H1 (cell line): ENCODE data around the gene DDB1. TPM values are rescaled to one million over a fixed set of nuclear protein-coding genes. Genes with fewer than 3 reads are reported as not detected.

Experiments
- CHD2 ChIP-seq: IDR thresholded peaks from 2 replicates; pipeline ENCODE4 v1.6.1; 2012; ENCODE audit warnings: low read length, improper control_type of control experiment
- EP300 ChIP-seq, 2 experiments: IDR thresholded peaks; 1 replicate in 1 of 2; 2 replicates in 1 of 2; pipeline ENCODE4 v1.6.1; 2011 to 2012; ENCODE audit warnings: low read depth in 2 of 2, low read length in 2 of 2, mild to moderate bottlenecking in 2 of 2, borderline replicate concordance in 1 of 2, inconsistent platforms in 1 of 2, moderate library complexity in 1 of 2
- EZH2 ChIP-seq: fragments of 200-600 bp; sonication (generic); IDR thresholded peaks from 2 replicates; pipeline ENCODE4 v1.7.1; 2012; ENCODE audit warnings: low read depth, mild to moderate bottlenecking, moderate library complexity, low read length, inconsistent platforms; ENCODE audit not compliant: severe bottlenecking
- GABPA ChIP-seq: IDR thresholded peaks from 2 replicates; pipeline ENCODE4 v1.6.1; 2011; ENCODE audit warnings: mild to moderate bottlenecking, low read length, moderate library complexity, borderline replicate concordance; ENCODE audit not compliant: insufficient read depth
- RAD21 ChIP-seq, 2 experiments: IDR thresholded peaks in 1 of 2; conservative IDR thresholded peaks in 1 of 2; 2 replicates each; pipeline ENCODE4 v1.6.1; 2011; ENCODE audit warnings: low read depth in 2 of 2, low read length in 2 of 2, improper control_type of control experiment in 1 of 2, inconsistent platforms in 1 of 2, mild to moderate bottlenecking in 1 of 2, moderate library complexity in 1 of 2
- RBBP5 ChIP-seq: IDR thresholded peaks from 2 replicates; pipeline ENCODE4 v1.7.1; 2012; ENCODE audit warnings: low read depth, mild to moderate bottlenecking, inconsistent platforms, low read length, moderate library complexity, borderline replicate concordance
- SIN3A ChIP-seq, 2 experiments: IDR thresholded peaks in 1 of 2; conservative IDR thresholded peaks in 1 of 2; 2 replicates each; pipeline ENCODE4 v1.6.1; 2011 to 2012; ENCODE audit warnings: low read length in 2 of 2, improper control_type of control experiment in 1 of 2, low read depth in 1 of 2, mild to moderate bottlenecking in 1 of 2
- TAF1 ChIP-seq: IDR thresholded peaks from 2 replicates; pipeline ENCODE4 v1.6.1; 2011; ENCODE audit warnings: mild to moderate bottlenecking, low read depth, low read length
- TCF12 ChIP-seq: IDR thresholded peaks from 2 replicates; pipeline ENCODE4 v1.6.1; 2011; ENCODE audit warnings: low read depth, mild to moderate bottlenecking, low read length
- polyA plus RNA-seq, 7 experiments: library from polyadenylated mRNA; depleted of rRNA in 3 of 7; stranded (reverse) in 5 of 7; unstranded in 2 of 7; fragments of >200 nt in 5 of 7; fragments of 200-250 nt in 2 of 7; gene quantifications; 1 replicate in 5 of 7; 2 replicates in 1 of 7; 4 replicates in 1 of 7; pipeline versions ENCODE4 v1.2.1 to v1.2.3, GENCODE V29; 2011 to 2013; ENCODE audit warnings: missing spikeins in 2 of 7, mixed read lengths in 2 of 7
- total RNA-seq: library from RNA; stranded (reverse); fragmentation: NEBNext Ultra II Directional; extraction: Animal tissue kit (Norgen Biotek cat#: 25700); gene quantifications from 2 replicates; pipeline ENCODE4 v1.2.1, GENCODE V29; 2021
- TF ChIP-seq, protein P1 (sequence below): IDR thresholded peaks from 2 replicates; pipeline ENCODE4 v1.6.1; 2012; ENCODE audit warnings: low read length, inconsistent platforms

The DDB1 gene
- total and polyA plus RNA-seq, 2 of the 8 experiments (the other 6 are each of a cell fraction or from before 2014, with no cell fraction given) = 275 to 306 TPM

- TF ChIP-seq EZH2 (no peak), GABPA (peak; percentile 87; the same call in 1 of the 2 replicates), RBBP5 (peak; percentile 69; the same call in 1 of the 2 replicates), TAF1 (peak; percentile 90), RAD21 (IDR thresholded peaks at IDR 0.05 in 1 of 2, conservative IDR thresholded peaks at IDR 0.05 in 1 of 2; ENCODE audit: low read depth in 2 of 2, low read length in 2 of 2) (no peak), TCF12 (no peak), CHD2 (no peak), SIN3A (conservative IDR thresholded peaks at IDR 0.05 in 1 of 2, IDR thresholded peaks at IDR 0.05 in 1 of 2; ENCODE audit: low read depth in 1 of 2, low read length in 2 of 2) (peak; percentile 71 to 96; a peak in 3 of 4 replicates), EP300 (IDR thresholded peaks at IDR 0.05; ENCODE audit: borderline replicate concordance in 1 of 2, low read depth in 2 of 2, low read length in 2 of 2) (no peak)
- TF ChIP-seq, protein P1, sequence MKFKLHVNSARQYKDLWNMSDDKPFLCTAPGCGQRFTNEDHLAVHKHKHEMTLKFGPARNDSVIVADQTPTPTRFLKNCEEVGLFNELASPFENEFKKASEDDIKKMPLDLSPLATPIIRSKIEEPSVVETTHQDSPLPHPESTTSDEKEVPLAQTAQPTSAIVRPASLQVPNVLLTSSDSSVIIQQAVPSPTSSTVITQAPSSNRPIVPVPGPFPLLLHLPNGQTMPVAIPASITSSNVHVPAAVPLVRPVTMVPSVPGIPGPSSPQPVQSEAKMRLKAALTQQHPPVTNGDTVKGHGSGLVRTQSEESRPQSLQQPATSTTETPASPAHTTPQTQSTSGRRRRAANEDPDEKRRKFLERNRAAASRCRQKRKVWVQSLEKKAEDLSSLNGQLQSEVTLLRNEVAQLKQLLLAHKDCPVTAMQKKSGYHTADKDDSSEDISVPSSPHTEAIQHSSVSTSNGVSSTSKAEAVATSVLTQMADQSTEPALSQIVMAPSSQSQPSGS = 0 out of 2 replicates have a peak, but pooled peaks have one; percentile 60
These were observed 29.0 kb upstream of the DDB1 start, which contains the start of the genes CYB561A3 and TMEM138 (continued) for GRCh38 chr11:61361741-61362541.
